AG10803 (cell line): Measurements from ENCODE around the gene BCCIP.

Source experiments
- DNase-seq: peaks from one replicate; pipeline ENCODE4 v3.0.0; 2010; ENCODE audit warnings: low read depth
- H3K4me3 ChIP-seq: 2 replicates; pipeline ENCODE4 v1.5.1; 2011; ENCODE audit warnings: mild to moderate bottlenecking, low read length, control low read depth
- CTCF ChIP-seq: conservative IDR thresholded peaks from 2 replicates; pipeline ENCODE4 v1.5.1; 2011; ENCODE audit warnings: mild to moderate bottlenecking, low read length, control low read depth, inconsistent platforms

BCCIP gene

GRCh38 chr10:125815764-125816163, 7.6 kb upstream of the BCCIP start:
- DNase-seq = no peak
- no peak overlapping the region for H3K4me3 ChIP-seq
- no peak for TF ChIP-seq CTCF

GRCh38 chr10:125816548-125816947, 6.8 kb upstream of the BCCIP start:
- H3K4me3 ChIP-seq = no peak overlapping the region
- no peak for TF ChIP-seq CTCF
- no peak for DNase-seq

GRCh38 chr10:125817337-125817946, 5.9 kb upstream of the BCCIP start:
- H3K4me3 ChIP-seq = no peak overlapping the region
- no peak for DNase-seq
- TF ChIP-seq CTCF = no peak

- H3K4me3 ChIP-seq = no peak overlapping the region
- TF ChIP-seq CTCF = no peak
- no peak for DNase-seq
Observed at GRCh38 chr10:125820701-125821100, 2.6 kb upstream of the BCCIP start.

- H3K4me3 ChIP-seq = peak overlapping the region; percentile 99
- no peak for DNase-seq
- no peak for TF ChIP-seq CTCF
Observed at GRCh38 chr10:125823663-125824251, 411 bp downstream of the BCCIP start.

GRCh38 chr10:125824736-125825135, 1.4 kb downstream of the BCCIP start:
- no peak for TF ChIP-seq CTCF
- DNase-seq = peak; percentile 28
- H3K4me3 ChIP-seq = peak overlapping the region; percentile 99

- H3K4me3 ChIP-seq = no peak overlapping the region
- TF ChIP-seq CTCF = no peak
- no peak for DNase-seq
Observed at GRCh38 chr10:125827133-125827532, 3.8 kb downstream of the BCCIP start.
